OCI-LY3 (cell line): ENCODE measurements around the gene TCAF1.

Experiments used
- CTCF ChIP-seq: fragments of 200-600, 300-600 bp; sonication (generic); IDR thresholded peaks from 2 replicates; pipeline ENCODE4 v1.5.1; 2014; ENCODE audit warnings: antibody characterized with exemption, low read length, low read depth
- EZH2phosphoT487 ChIP-seq: fragments of 200-600 bp; shearing (Covaris generic); IDR thresholded peaks from 2 replicates; pipeline ENCODE4 v1.6.1; 2018; ENCODE audit warnings: antibody characterized with exemption, mixed run types, low read depth

DNA sequence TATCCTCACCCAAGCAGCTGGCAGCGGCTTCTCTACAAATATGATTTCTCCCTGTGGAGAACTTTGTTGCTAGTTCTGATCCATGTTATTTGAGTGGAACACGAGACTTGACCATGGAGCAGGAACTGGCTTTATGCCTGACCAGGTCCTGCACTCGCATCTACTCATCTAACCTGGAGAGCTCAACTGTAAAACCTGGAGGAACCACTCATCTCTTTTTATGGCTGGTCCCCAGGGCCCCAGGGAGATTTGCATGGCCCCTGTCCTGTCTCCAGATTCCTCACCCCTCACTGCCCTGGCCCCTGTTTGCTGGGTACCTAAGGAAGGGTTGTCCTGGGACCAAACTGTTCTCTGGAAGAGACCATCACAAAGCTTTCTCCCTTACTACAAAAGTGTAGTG is 16.0 kb downstream of the TCAF1 start:
- no peak for TF ChIP-seq CTCF
- no peak for TF ChIP-seq EZH2phosphoT487
